HepG2 (cell line): Measurements from ENCODE around the gene TP73. TPM values are rescaled to one million over a fixed set of nuclear protein-coding genes. Genes with fewer than 3 reads are reported as not detected.
A peak's percentile ranks its signal among the peaks of the same experiment; 100 is the strongest.

Experiments used
- ATM ChIP-seq: fragments of 450-650 bp; IDR thresholded peaks from 2 replicates; pipeline ENCODE4 v1.7.1; 2017; ENCODE audit warnings: mild to moderate bottlenecking, borderline replicate concordance
- BCL6 ChIP-seq: IDR thresholded peaks from 2 replicates; pipeline ENCODE4 v1.6.1; 2016; ENCODE audit warnings: missing genetic modification reagents, missing compliant biosample characterization
- FOSL2 ChIP-seq: sonication (generic); formaldehyde crosslinking; IDR thresholded peaks from 2 replicates; pipeline ENCODE4 v1.4.0; 2020; ENCODE audit warnings: missing genetic modification reagents
- NFIB ChIP-seq: sonication (generic); formaldehyde crosslinking; IDR thresholded peaks from 2 replicates; pipeline ENCODE4 v1.9.0; 2021; ENCODE audit warnings: missing genetic modification reagents, mild to moderate bottlenecking, borderline replicate concordance
- PAF1 ChIP-seq: IDR thresholded peaks from 2 replicates; pipeline ENCODE4 v1.6.1; 2016; ENCODE audit warnings: missing genetic modification reagents, missing compliant biosample characterization
- POLR2G ChIP-seq: fragments of 200-400 bp; formaldehyde crosslinking; IDR thresholded peaks from 2 replicates; pipeline ENCODE4 v1.6.1; 2018; ENCODE audit warnings: mild to moderate bottlenecking, low read depth, low read length, moderate library complexity
- REPIN1 ChIP-seq: sonication (generic); formaldehyde crosslinking; IDR thresholded peaks from 2 replicates; pipeline ENCODE4 v1.8.0; 2022; ENCODE audit warnings: missing genetic modification reagents, low read depth, mild to moderate bottlenecking, borderline replicate concordance
- SNRNP70 ChIP-seq: fragments of 200-400 bp; formaldehyde crosslinking; IDR thresholded peaks from 2 replicates; pipeline ENCODE4 v1.6.1; 2017; ENCODE audit warnings: mild to moderate bottlenecking, low read depth, low read length, moderate library complexity
- ZBTB40 ChIP-seq, 2 experiments: fragments of 450-650 bp in 1 of 2; sonication (generic) in 1 of 2; formaldehyde crosslinking in 1 of 2; IDR thresholded peaks; 2 replicates each; pipeline versions ENCODE4 v1.6.1 to v1.8.0; 2016 to 2022; ENCODE audit warnings: antibody characterized with exemption in 1 of 2, mild to moderate bottlenecking in 1 of 2, missing genetic modification reagents in 1 of 2
- ZFP41 ChIP-seq: sonication (generic); formaldehyde crosslinking; IDR thresholded peaks from 2 replicates; pipeline ENCODE4 v1.4.0; 2020; ENCODE audit warnings: mild to moderate bottlenecking, missing genetic modification reagents, borderline replicate concordance
- ZMYM3 ChIP-seq: sonication (generic); formaldehyde crosslinking; IDR thresholded peaks from 2 replicates; pipeline ENCODE4 v1.5.1; 2020; ENCODE audit warnings: mild to moderate bottlenecking, missing genetic modification reagents
- ZNF558 ChIP-seq: sonication (generic); formaldehyde crosslinking; IDR thresholded peaks from 2 replicates; pipeline ENCODE4 v1.9.0; 2022; ENCODE audit warnings: mild to moderate bottlenecking, missing genetic modification reagents, borderline replicate concordance
- polyA plus RNA-seq, 8 experiments: library from polyadenylated mRNA; depleted of rRNA in 3 of 8; stranded (reverse) in 7 of 8; unstranded in 1 of 8; fragments of >200 nt; fragmentation: Illumina TruSeq in 4 of 8; extraction: Trizol in 4 of 8; gene quantifications; 2 replicates each; pipeline versions ENCODE4 v1.2.1 to v1.2.3, GENCODE V29; 2011 to 2016; ENCODE audit warnings: low read depth in 4 of 8, missing spikeins in 1 of 8, mixed read lengths in 1 of 8; ENCODE audit not compliant: insufficient read depth in 1 of 8
- total RNA-seq, 5 experiments: library from RNA; depleted of rRNA; stranded (reverse); fragments of >200 nt; fragmentation: Illumina TruSeq; extraction: Trizol; gene quantifications; 2 replicates each; pipeline ENCODE4 v1.2.3, GENCODE V29; 2016; ENCODE audit warnings: low read depth in 1 of 5
- TF ChIP-seq, protein P1 (sequence below): sonication (generic); formaldehyde crosslinking; conservative IDR thresholded peaks from 2 replicates; pipeline ENCODE4 v1.8.0; 2022; ENCODE audit warnings: missing genetic modification reagents
- TF ChIP-seq, protein P2 (sequence below): sonication (generic); formaldehyde crosslinking; IDR thresholded peaks from 2 replicates; pipeline ENCODE4 v1.4.0; 2020; ENCODE audit warnings: missing genetic modification reagents, mild to moderate bottlenecking, borderline replicate concordance

TP73 gene
- total and polyA plus RNA-seq, 2 of the 13 experiments (the other 11 are each of a cell fraction or from before 2014, with no cell fraction given) = 0.49 to 1.1 TPM

GRCh38 chr1:3625151-3625907 is 27.0 kb upstream of the TP73 start (continued):
- TF ChIP-seq, protein P1, sequence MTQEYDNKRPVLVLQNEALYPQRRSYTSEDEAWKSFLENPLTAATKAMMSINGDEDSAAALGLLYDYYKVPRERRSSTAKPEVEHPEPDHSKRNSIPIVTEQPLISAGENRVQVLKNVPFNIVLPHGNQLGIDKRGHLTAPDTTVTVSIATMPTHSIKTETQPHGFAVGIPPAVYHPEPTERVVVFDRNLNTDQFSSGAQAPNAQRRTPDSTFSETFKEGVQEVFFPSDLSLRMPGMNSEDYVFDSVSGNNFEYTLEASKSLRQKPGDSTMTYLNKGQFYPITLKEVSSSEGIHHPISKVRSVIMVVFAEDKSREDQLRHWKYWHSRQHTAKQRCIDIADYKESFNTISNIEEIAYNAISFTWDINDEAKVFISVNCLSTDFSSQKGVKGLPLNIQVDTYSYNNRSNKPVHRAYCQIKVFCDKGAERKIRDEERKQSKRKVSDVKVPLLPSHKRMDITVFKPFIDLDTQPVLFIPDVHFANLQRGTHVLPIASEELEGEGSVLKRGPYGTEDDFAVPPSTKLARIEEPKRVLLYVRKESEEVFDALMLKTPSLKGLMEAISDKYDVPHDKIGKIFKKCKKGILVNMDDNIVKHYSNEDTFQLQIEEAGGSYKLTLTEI = no peak
- TF ChIP-seq ZBTB40 (IDR thresholded peaks at IDR 0.05) (no peak), ZBTB40 (CRISPR knock-in tag; IDR thresholded peaks at IDR 0.05) (peak; percentile 32; the same call in 1 of the 2 replicates), FOSL2 (no peak), NFIB (CRISPR knock-in tag) (no peak), BCL6 (no peak; the same call in 1 of the 2 replicates), ZMYM3 (CRISPR knock-in tag) (no peak), ATM (no peak), ZNF558 (no peak), ZFP41 (CRISPR knock-in tag) (peak; percentile 78; the same call in 1 of the 2 replicates), POLR2G (peak; percentile 76), PAF1 (CRISPR knock-in tag) (no peak), SNRNP70 (no peak), REPIN1 (peak; percentile 67; the same call in 1 of the 2 replicates)
- TF ChIP-seq, protein P2, sequence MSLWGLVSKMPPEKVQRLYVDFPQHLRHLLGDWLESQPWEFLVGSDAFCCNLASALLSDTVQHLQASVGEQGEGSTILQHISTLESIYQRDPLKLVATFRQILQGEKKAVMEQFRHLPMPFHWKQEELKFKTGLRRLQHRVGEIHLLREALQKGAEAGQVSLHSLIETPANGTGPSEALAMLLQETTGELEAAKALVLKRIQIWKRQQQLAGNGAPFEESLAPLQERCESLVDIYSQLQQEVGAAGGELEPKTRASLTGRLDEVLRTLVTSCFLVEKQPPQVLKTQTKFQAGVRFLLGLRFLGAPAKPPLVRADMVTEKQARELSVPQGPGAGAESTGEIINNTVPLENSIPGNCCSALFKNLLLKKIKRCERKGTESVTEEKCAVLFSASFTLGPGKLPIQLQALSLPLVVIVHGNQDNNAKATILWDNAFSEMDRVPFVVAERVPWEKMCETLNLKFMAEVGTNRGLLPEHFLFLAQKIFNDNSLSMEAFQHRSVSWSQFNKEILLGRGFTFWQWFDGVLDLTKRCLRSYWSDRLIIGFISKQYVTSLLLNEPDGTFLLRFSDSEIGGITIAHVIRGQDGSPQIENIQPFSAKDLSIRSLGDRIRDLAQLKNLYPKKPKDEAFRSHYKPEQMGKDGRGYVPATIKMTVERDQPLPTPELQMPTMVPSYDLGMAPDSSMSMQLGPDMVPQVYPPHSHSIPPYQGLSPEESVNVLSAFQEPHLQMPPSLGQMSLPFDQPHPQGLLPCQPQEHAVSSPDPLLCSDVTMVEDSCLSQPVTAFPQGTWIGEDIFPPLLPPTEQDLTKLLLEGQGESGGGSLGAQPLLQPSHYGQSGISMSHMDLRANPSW = no peak
